ENCODE data around the gene LPCAT3.

DNA sequence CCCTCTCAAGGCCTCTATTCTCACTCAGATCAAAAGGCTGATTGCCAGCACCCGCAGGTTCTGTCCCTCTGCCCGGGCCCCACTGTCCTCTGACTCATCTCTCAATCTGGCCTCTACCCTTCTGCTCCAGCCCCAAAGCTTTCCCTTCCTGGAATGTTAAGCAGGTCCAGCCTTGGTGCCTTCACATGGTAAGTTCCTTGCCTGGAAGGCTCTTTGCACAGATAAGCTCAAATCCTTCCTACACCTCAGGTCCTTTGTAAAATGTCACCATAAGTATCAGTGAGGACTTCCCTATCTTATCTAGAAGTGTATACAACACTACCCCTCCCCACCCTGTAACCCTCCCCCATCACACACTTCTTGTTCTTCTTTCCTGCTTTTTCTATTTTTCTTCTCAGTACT is 22.2 kb downstream of the LPCAT3 start:
- TF ChIP-seq POLR2A (IDR thresholded peaks at IDR 0.05; ENCODE audit: low read length) (no peak), GATA1 (IDR thresholded peaks at IDR 0.05; ENCODE audit: low read depth, low read length) (no peak)
